MCF 10A (cell line): ENCODE results near the gene NABP2. TPM values are rescaled to one million over a fixed set of nuclear protein-coding genes. Genes with fewer than 3 reads are reported as not detected.

ENCODE experiments used
- BruUV-seq: library from RNA; stranded (reverse); fragments of 400-500 nt; replicated peaks from 2 replicates; lab custom pipeline; 2021; lab: Mats Ljungman, UMichigan
- CTCF ChIA-PET: fragments of 300-600 bp; sonication (Branson Sonifier 250); formaldehyde crosslinking; extraction: SDS; loops from one replicate; lab custom pipeline; 2021; ENCODE audit warnings: antibody characterized with exemption, inconsistent platforms; lab: Yijun Ruan, JAX
- POLR2A ChIA-PET: fragments of 300-600, 350-650 bp; sonication (Branson Sonifier 250); formaldehyde crosslinking; extraction: SDS; loops from one replicate; lab custom pipeline; 2020; ENCODE audit warnings: antibody characterized with exemption, inconsistent platforms; lab: Yijun Ruan, JAX
- DNase-seq: peaks from one replicate; pipeline ENCODE4 v3.0.0-alpha.2; 2018; ENCODE audit not compliant: unreplicated experiment
- H3K27ac Mint-ChIP-seq: one replicate; pipeline ENCODE4 v1.8.0; 2022; ENCODE audit warnings: mild to moderate bottlenecking, low read depth, mixed read lengths; ENCODE audit not compliant: unreplicated experiment
- H3K27me3 Mint-ChIP-seq: one replicate; pipeline ENCODE4 v1.8.0; 2022; ENCODE audit warnings: mixed read lengths; ENCODE audit not compliant: insufficient read depth, unreplicated experiment
- H3K36me3 Mint-ChIP-seq: one replicate; pipeline ENCODE4 v1.8.0; 2022; ENCODE audit warnings: mild to moderate bottlenecking, moderate library complexity, mixed read lengths; ENCODE audit not compliant: insufficient read depth, unreplicated experiment
- H3K4me1 Mint-ChIP-seq: one replicate; pipeline ENCODE4 v1.8.0; 2022; ENCODE audit warnings: mixed read lengths; ENCODE audit not compliant: insufficient read depth, unreplicated experiment
- H3K4me3 Mint-ChIP-seq: one replicate; pipeline ENCODE4 v1.8.0; 2022; ENCODE audit warnings: mild to moderate bottlenecking, moderate library complexity, mixed read lengths; ENCODE audit not compliant: unreplicated experiment
- H3K9me3 Mint-ChIP-seq: one replicate; pipeline ENCODE4 v1.8.0; 2022; ENCODE audit warnings: mixed read lengths; ENCODE audit not compliant: unreplicated experiment
- intact Hi-C: fragments of 100-400 bp; cut with micrococcal nuclease; formaldehyde crosslinking; loops from 2 replicates; pipeline ENCODE4 v1.14.1; 2022
- total RNA-seq: library from RNA; stranded (reverse); gene quantifications from 2 replicates; pipeline ENCODE4 v1.2.3, GENCODE V29; 2022
- TF ChIP-seq, protein P1 (sequence below): fragments of 200-600 bp; IDR thresholded peaks from one replicate; pipeline ENCODE4 v1.8.0; 2022; ENCODE audit warnings: antibody characterized with exemption, mild to moderate bottlenecking; ENCODE audit not compliant: unreplicated experiment

NABP2 gene
- total RNA-seq, 1 experiment from 2014 or later, result 53.3 TPM

DNA sequence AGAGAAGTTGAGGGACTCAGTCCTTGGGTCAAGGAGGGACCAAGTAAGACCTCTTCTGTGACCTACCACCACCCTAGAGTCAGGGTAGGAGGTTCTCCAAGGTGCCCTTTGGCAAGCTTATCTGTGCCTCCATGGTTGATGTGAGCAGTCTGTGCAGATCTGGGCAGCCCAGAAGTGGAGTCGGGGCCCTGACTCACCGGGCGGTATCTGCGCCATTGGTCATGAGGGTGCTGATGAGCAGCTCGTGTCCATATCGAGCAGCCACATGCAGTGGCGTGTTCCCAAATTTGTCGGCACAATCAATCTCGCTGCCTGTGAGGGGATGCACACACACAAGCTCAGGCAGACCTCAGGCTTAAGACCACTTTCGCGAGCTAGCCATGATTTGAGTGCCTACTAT, 28.9 kb downstream of the NABP2 start:
- TF ChIP-seq, protein P1, sequence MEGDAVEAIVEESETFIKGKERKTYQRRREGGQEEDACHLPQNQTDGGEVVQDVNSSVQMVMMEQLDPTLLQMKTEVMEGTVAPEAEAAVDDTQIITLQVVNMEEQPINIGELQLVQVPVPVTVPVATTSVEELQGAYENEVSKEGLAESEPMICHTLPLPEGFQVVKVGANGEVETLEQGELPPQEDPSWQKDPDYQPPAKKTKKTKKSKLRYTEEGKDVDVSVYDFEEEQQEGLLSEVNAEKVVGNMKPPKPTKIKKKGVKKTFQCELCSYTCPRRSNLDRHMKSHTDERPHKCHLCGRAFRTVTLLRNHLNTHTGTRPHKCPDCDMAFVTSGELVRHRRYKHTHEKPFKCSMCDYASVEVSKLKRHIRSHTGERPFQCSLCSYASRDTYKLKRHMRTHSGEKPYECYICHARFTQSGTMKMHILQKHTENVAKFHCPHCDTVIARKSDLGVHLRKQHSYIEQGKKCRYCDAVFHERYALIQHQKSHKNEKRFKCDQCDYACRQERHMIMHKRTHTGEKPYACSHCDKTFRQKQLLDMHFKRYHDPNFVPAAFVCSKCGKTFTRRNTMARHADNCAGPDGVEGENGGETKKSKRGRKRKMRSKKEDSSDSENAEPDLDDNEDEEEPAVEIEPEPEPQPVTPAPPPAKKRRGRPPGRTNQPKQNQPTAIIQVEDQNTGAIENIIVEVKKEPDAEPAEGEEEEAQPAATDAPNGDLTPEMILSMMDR, result no peak
- DNase-seq, result no peak
- Mint-ChIP-seq H3K9me3 (no peaks in the 10 kb centered on the region), H3K36me3 (peaks cover 69% of the 10 kb centered on the region), H3K27ac (no peak overlapping the region), H3K4me3 (no peak overlapping the region), H3K4me1 (peaks cover 6% of the 10 kb centered on the region), H3K27me3 (no peaks in the 10 kb centered on the region)
- BruUV-seq, result no TSS peak
- CTCF ChIA-PET, result interaction anchor here (0.5 to 1.0 kb wide), 3 partner anchors 19 to 253 kb away, joined by 3 to 5 read pairs (median 3); no protein-coding TSS in a partner anchor
- POLR2A ChIA-PET, result no interaction called here
- intact Hi-C loops, result no loop called here

DNA sequence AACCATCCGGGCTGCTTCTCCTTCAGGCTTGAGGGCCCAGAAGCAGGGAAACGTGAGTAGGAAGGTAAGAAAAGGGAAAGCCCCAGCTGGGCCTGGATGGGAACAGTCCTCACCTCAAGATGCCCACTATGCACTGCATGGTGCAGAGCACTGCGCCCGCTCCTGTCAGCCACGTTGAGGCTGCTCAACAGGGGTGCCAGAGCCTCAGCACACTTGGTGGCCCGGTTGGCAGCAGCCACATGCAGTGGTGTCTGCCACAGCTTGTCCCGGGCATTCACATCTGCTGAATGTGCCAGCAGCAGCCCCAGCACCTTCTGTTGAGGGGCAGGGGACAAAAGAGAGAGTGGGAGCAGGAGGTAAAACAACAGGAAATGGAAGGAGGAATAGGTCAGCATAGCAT, 31.5 kb downstream of the NABP2 start:
- no TSS peak for BruUV-seq
- Mint-ChIP-seq H3K36me3 (peaks cover 50% of the 10 kb centered on the region), H3K27ac (peak overlapping the region; percentile 8), H3K9me3 (no peaks in the 10 kb centered on the region), H3K4me3 (no peak overlapping the region), H3K4me1 (peaks cover 14% of the 10 kb centered on the region), H3K27me3 (no peaks in the 10 kb centered on the region)
- CTCF ChIA-PET, result interaction anchor here (0.5 to 3.5 kb wide), 4 partner anchors 11 to 138 kb away, joined by 3 to 24 read pairs (median 8); partner anchors contain the start of genes COQ10A, RNF41, RPL41 and ZC3H10
- POLR2A ChIA-PET, result interaction anchor here (3.8 kb wide), 1 partner anchor 33 kb away, joined by 28 read pairs; the partner anchor contains the start of genes NABP2 and RNF41
- TF ChIP-seq, protein P1, result no peak
- no peak for DNase-seq
- intact Hi-C loops, result loop anchor here (2.0 kb wide), 1 partner anchor 65 kb away; no protein-coding TSS in a partner anchor

DNA sequence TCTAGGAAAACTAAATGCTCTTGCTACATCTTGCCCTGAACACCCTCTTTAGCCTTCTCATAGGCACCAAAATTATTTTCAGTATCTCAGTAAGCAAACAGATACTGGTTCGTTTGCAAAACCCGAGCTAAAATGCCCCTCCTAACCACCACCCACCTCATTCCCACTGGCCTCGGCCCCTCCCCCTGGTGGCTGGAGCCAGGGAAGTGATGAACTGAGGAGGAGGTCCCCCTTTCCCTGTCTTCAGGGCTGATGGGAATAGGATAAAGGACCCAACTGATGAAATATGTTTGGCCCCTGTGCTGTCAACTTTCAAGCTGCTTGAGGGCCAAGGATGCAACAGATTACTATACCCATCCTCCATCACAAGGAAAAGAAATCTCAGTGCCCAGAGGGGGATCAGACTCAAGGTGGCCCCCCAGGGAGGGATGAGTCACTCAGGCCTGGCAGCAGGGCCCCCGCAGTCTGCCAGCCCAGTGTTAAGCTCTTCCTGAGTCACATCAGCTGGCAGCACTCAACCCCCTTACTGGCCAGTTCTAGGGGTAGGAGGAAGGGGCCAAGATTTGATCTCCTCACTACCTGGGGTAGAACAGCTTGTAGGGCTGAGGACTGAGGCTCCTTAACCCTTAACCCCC, 32.3 kb downstream of the NABP2 start:
- BruUV-seq, result no TSS peak
- H3K4me1 Mint-ChIP-seq, result peaks cover 21% of the 10 kb centered on the region
- no peaks in the 10 kb centered on the region for H3K9me3 Mint-ChIP-seq
- ChIA-PET POLR2A (interaction anchor here (0.6 to 3.8 kb wide), 7 partner anchors 10 to 1265 kb away, joined by 3 to 28 read pairs (median 4); partner anchors contain the start of genes CNPY2, CS, NABP2 and RNF41), CTCF (interaction anchor here (0.6 to 3.5 kb wide), 13 partner anchors 10 to 208 kb away, joined by 3 to 24 read pairs (median 4); partner anchors contain the start of genes COQ10A, RNF41, RPL41 and ZC3H10)
- H3K27ac Mint-ChIP-seq, result peak overlapping the region; percentile 8
- H3K27me3 Mint-ChIP-seq, result no peaks in the 10 kb centered on the region
- peak overlapping the region; percentile 84 for H3K4me3 Mint-ChIP-seq
- intact Hi-C loops, result loop anchor here (2.0 kb wide), 1 partner anchor 66 kb away; no protein-coding TSS in a partner anchor
- peaks cover 44% of the 10 kb centered on the region for H3K36me3 Mint-ChIP-seq
- TF ChIP-seq, protein P1, result no peak
- DNase-seq, result peak; percentile 38

DNA sequence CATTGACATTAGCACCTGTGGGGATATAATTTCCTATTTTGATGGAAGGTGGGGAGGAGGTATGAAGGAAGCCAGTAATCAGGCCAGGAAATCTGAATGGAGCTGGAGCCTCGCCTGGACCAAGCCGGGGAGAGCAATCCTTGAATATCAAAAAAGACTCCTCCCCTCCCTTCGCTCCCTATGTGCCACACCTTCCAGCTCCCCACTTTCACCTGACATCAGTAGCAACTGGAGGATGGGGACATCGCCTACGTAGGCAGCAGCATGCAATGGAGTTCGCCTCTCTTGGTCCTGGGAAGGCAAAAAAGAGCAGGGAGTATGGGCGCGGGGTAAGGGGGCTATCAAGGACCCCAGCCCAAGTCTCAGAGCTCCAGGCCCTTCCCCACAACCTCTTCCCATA, 32.9 kb downstream of the NABP2 start:
- POLR2A ChIA-PET, result interaction anchor here (0.6 to 3.8 kb wide), 7 partner anchors 9 to 1264 kb away, joined by 3 to 28 read pairs (median 4); partner anchors contain the start of genes CNPY2, CS, NABP2 and RNF41

More for the DNA sequence above, 32.9 kb downstream of the NABP2 start:
- Mint-ChIP-seq H3K9me3 (no peaks in the 10 kb centered on the region), H3K4me1 (peaks cover 27% of the 10 kb centered on the region), H3K27ac (peak overlapping the region; percentile 70), H3K4me3 (peak overlapping the region; percentile 84), H3K36me3 (peaks cover 38% of the 10 kb centered on the region), H3K27me3 (no peaks in the 10 kb centered on the region)
- intact Hi-C loops, result loop anchor here (2.0 kb wide), 1 partner anchor 66 kb away; no protein-coding TSS in a partner anchor
- TF ChIP-seq, protein P1, result no peak
- CTCF ChIA-PET, result interaction anchor here (0.6 to 3.5 kb wide), 16 partner anchors 14 to 208 kb away, joined by 3 to 24 read pairs (median 4); partner anchors contain the start of genes RNF41, RPL41 and ZC3H10
- BruUV-seq, result no TSS peak
- no peak for DNase-seq
